Upper lobe of left lung (tissue), 4 donors: ENCODE measurements around the gene POLE.

Experiments used
- POLR2A ChIP-seq, 4 donors: fragments of 450-650 bp; IDR thresholded peaks; one replicate each; pipeline ENCODE4 v1.5.1; 2016 to 2017; ENCODE audit warnings: antibody characterized with exemption in 4 of 4, mild to moderate bottlenecking in 2 of 4
- POLR2AphosphoS5 ChIP-seq, 2 donors: sonication (generic); formaldehyde crosslinking; IDR thresholded peaks; one replicate each; pipeline ENCODE4 v1.5.1; 2017; ENCODE audit warnings: antibody characterized with exemption in 2 of 2
- TF ChIP-seq, protein P1 (sequence below), 6 experiments: fragments of 450-650 bp in 4 of 6; fragments of 200-600 bp in 2 of 6; sonication (generic) in 2 of 6; IDR thresholded peaks; one replicate each; pipeline ENCODE4 v1.5.1; 2016 to 2019; ENCODE audit warnings: antibody characterized with exemption in 6 of 6

DNA sequence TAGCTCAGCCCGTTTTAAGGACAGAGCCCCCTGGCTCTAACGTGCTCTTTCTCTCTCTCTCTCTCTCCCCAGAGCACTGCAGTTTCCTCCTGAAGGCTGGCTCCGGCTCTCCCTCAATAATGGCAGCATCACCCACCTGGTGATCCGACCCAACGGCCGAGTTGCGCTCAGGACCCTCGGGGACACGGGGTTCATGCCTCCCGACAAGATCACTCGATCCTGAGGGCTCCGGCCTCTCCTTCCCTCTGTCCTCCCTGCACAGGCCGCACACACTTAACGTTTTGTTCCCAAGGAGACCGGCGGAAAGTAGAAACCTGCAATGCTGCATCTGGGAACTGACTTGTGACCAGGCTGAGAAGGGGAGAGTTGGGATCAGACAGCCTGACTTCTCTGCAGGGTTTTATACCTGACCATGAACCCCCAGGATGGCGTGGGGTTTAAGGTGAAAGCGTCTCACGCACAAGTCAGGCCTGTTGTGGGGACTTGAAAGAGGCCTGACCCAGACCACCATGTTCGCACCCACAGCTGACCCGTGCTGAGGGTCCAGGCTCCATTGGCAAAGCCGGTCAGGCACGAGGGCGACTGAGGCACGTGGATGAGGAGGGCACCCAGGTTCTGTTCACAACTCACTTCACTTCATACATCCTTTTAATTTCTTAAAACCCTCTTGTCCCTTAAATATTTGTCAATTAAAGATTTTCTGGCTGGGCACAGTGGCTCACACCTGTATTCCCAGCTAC lies 33.6 kb upstream of the POLE start:
- no peak for TF ChIP-seq POLR2AphosphoS5 (IDR thresholded peaks at IDR 0.05)
- TF ChIP-seq, protein P1, sequence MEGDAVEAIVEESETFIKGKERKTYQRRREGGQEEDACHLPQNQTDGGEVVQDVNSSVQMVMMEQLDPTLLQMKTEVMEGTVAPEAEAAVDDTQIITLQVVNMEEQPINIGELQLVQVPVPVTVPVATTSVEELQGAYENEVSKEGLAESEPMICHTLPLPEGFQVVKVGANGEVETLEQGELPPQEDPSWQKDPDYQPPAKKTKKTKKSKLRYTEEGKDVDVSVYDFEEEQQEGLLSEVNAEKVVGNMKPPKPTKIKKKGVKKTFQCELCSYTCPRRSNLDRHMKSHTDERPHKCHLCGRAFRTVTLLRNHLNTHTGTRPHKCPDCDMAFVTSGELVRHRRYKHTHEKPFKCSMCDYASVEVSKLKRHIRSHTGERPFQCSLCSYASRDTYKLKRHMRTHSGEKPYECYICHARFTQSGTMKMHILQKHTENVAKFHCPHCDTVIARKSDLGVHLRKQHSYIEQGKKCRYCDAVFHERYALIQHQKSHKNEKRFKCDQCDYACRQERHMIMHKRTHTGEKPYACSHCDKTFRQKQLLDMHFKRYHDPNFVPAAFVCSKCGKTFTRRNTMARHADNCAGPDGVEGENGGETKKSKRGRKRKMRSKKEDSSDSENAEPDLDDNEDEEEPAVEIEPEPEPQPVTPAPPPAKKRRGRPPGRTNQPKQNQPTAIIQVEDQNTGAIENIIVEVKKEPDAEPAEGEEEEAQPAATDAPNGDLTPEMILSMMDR (IDR thresholded peaks at IDR 0.05) = no peak
- TF ChIP-seq POLR2A (IDR thresholded peaks at IDR 0.05) = no peak
